Ascending aorta (tissue), 2 donors: Measurements from ENCODE around the gene SLC6A7. TPM values are rescaled to one million over a fixed set of nuclear protein-coding genes. Genes with fewer than 3 reads are reported as not detected.

ENCODE experiments used
- DNase-seq, 2 donors: peaks; one replicate each; pipeline ENCODE4 v3.0.0-alpha.2; 2019; ENCODE audit warnings: low spot score in 2 of 2
- H3K27ac ChIP-seq, 2 donors: fragments of 200-600 bp; sonication (generic); one replicate each; pipeline ENCODE4 v1.5.1; 2016 to 2017; ENCODE audit warnings: mild to moderate bottlenecking in 1 of 2
- H3K27me3 ChIP-seq: fragments of 200-600 bp; sonication (generic); one replicate; pipeline ENCODE4 v1.5.1; 2017
- H3K36me3 ChIP-seq, 2 donors: fragments of 200-600 bp; sonication (generic); one replicate each; pipeline ENCODE4 v1.5.1; 2016
- H3K4me1 ChIP-seq, 2 donors: fragments of 200-600 bp; sonication (generic); one replicate each; pipeline ENCODE4 v1.5.1; 2016 to 2017; ENCODE audit warnings: mild to moderate bottlenecking in 1 of 2
- H3K4me3 ChIP-seq, 2 donors: fragments of 200-600 bp; sonication (generic); one replicate each; pipeline ENCODE4 v1.5.1; 2016 to 2017; ENCODE audit warnings: mild to moderate bottlenecking in 1 of 2
- H3K9me3 ChIP-seq, 2 donors: fragments of 200-600 bp; sonication (generic); one replicate each; pipeline ENCODE4 v1.5.1; 2016
- CTCF ChIP-seq, 3 experiments: fragments of 200-600 bp in 2 of 3; fragments of 450-650 bp in 1 of 3; sonication (generic) in 2 of 3; IDR thresholded peaks; one replicate each; pipeline ENCODE4 v1.5.1; 2016 to 2019; ENCODE audit warnings: antibody characterized with exemption in 3 of 3, mild to moderate bottlenecking in 1 of 3, moderate library complexity in 1 of 3
- intact Hi-C: fragments of 100-400 bp; cut with DNase I; formaldehyde crosslinking; loops from one replicate; pipeline ENCODE4 v1.15.1; 2023
- total RNA-seq: library from RNA; depleted of rRNA; stranded (reverse); fragments of >200 nt; gene quantifications from one replicate; pipeline ENCODE4 v1.1.0, GENCODE V29; 2016

The SLC6A7 gene
- not detected for total RNA-seq

- Histone ChIP-seq H3K9me3 (no peaks in the 10 kb centered on the region), H3K27me3 (no peaks in the 10 kb centered on the region), H3K4me3 (peak within 1 kb of the TSS; percentile 31 to 44), H3K36me3 (no peaks in the 10 kb centered on the region), H3K4me1 (peaks cover 0 to 5% of the 10 kb centered on the region in 2 donors), H3K27ac (no peak within 1 kb of the TSS)
- TF ChIP-seq CTCF (IDR thresholded peaks at IDR 0.05), result no peak
- no peak for DNase-seq
- intact Hi-C loops, result no loop called here
These were observed at the start of gene SLC6A7 for GRCh38 chr5:150189728-150190502. Gene SLC6A7, plus strand, starts transcription at chr5:150190062. Its CDS starts 266 bp downstream, at chr5:150190328.

- no peak for DNase-seq
- H3K9me3 ChIP-seq, result no peaks in the 10 kb centered on the region
- no peaks in the 10 kb centered on the region for H3K27me3 ChIP-seq
- no peak for TF ChIP-seq CTCF (IDR thresholded peaks at IDR 0.05)
- intact Hi-C loops, result loop anchor here (10.0 kb wide), 1 partner anchor 454 kb away; no protein-coding TSS in a partner anchor
- H3K36me3 ChIP-seq, result peaks cover 3 to 8% of the 10 kb centered on the region in 2 donors
- peak overlapping the region; percentile 98 to 99 for H3K27ac ChIP-seq
- H3K4me3 ChIP-seq, result peak overlapping the region in 1 of 2 donors; percentile 43
- peaks cover 79 to 95% of the 10 kb centered on the region in 2 donors for H3K4me1 ChIP-seq
These were observed 49.0 kb upstream of the SLC6A7 start for GRCh38 chr5:150140830-150141229.

- no peaks in the 10 kb centered on the region for H3K36me3 ChIP-seq
- no peaks in the 10 kb centered on the region for H3K27me3 ChIP-seq
- TF ChIP-seq CTCF (IDR thresholded peaks at IDR 0.05), result no peak
- intact Hi-C loops, result loop anchor here (10.0 kb wide), 1 partner anchor 453 kb away; no protein-coding TSS in a partner anchor
- DNase-seq, result no peak
- H3K27ac ChIP-seq, result peak overlapping the region; percentile 98 to 99
- H3K9me3 ChIP-seq, result no peaks in the 10 kb centered on the region
- H3K4me3 ChIP-seq, result peak overlapping the region in 1 of 2 donors; percentile 43
- H3K4me1 ChIP-seq, result peaks cover 72 to 95% of the 10 kb centered on the region in 2 donors
These were observed 48.2 kb upstream of the SLC6A7 start for GRCh38 chr5:150141544-150142184.

- peaks cover 70 to 95% of the 10 kb centered on the region in 2 donors for H3K4me1 ChIP-seq
- H3K9me3 ChIP-seq, result no peaks in the 10 kb centered on the region
- peak overlapping the region; percentile 98 to 99 for H3K27ac ChIP-seq
- no peak for DNase-seq
- peak overlapping the region in 1 of 2 donors; percentile 46 for H3K4me3 ChIP-seq
- intact Hi-C loops, result loop anchor here (10.0 kb wide), 1 partner anchor 452 kb away; no protein-coding TSS in a partner anchor
- TF ChIP-seq CTCF (IDR thresholded peaks at IDR 0.05), result no peak
- H3K36me3 ChIP-seq, result no peaks in the 10 kb centered on the region
- no peaks in the 10 kb centered on the region for H3K27me3 ChIP-seq
These were observed 47.5 kb upstream of the SLC6A7 start for GRCh38 chr5:150142185-150142958.

GRCh38 chr5:150142959-150143349 is 46.9 kb upstream of the SLC6A7 start:
- no peaks in the 10 kb centered on the region for H3K36me3 ChIP-seq
- no peaks in the 10 kb centered on the region for H3K27me3 ChIP-seq
- DNase-seq, result peak in 1 of 2 donors; percentile 88
- peaks cover 68 to 95% of the 10 kb centered on the region in 2 donors for H3K4me1 ChIP-seq
- no peak for TF ChIP-seq CTCF (IDR thresholded peaks at IDR 0.05)
- peak overlapping the region in 1 of 2 donors; percentile 46 for H3K4me3 ChIP-seq
- no peaks in the 10 kb centered on the region for H3K9me3 ChIP-seq
- H3K27ac ChIP-seq, result peak overlapping the region; percentile 98 to 99
- intact Hi-C loops, result loop anchor here (10.0 kb wide), 1 partner anchor 452 kb away; no protein-coding TSS in a partner anchor
